GM12864 (cell line): ENCODE results near the gene AHI1.

Experiments
- DNase-seq: peaks from one replicate; pipeline ENCODE4 v3.0.0-alpha.2; 2011; ENCODE audit warnings: low read depth
- H3K4me3 ChIP-seq: 2 replicates; pipeline ENCODE4 v1.5.1; 2011; ENCODE audit warnings: mild to moderate bottlenecking, low read depth, low read length, control low read depth
- CTCF ChIP-seq: IDR thresholded peaks from 2 replicates; pipeline ENCODE4 v1.5.1; 2011; ENCODE audit warnings: low read depth, mild to moderate bottlenecking, moderate library complexity, low read length, control low read depth, inconsistent platforms; ENCODE audit errors: missing control alignments

The AHI1 gene

GRCh38 chr6:135461208-135461607, 36.3 kb downstream of the AHI1 start:
- no peak overlapping the region for H3K4me3 ChIP-seq
- TF ChIP-seq CTCF, result no peak
- DNase-seq, result no peak

GRCh38 chr6:135458051-135458450, 39.5 kb downstream of the AHI1 start:
- no peak for DNase-seq
- TF ChIP-seq CTCF, result no peak
- H3K4me3 ChIP-seq, result no peak overlapping the region

- TF ChIP-seq CTCF, result peak; percentile 51
- no peak overlapping the region for H3K4me3 ChIP-seq
- no peak for DNase-seq
Measured at GRCh38 chr6:135451617-135452190, 45.8 kb downstream of the AHI1 start.

GRCh38 chr6:135449246-135449645, 48.3 kb downstream of the AHI1 start:
- no peak for DNase-seq
- no peak overlapping the region for H3K4me3 ChIP-seq
- TF ChIP-seq CTCF, result no peak

- DNase-seq, result no peak
- H3K4me3 ChIP-seq, result no peak overlapping the region; the same call in 1 of the 2 replicates
- TF ChIP-seq CTCF, result no peak
Measured at GRCh38 chr6:135440087-135440792, 57.3 kb downstream of the AHI1 start.

GRCh38 chr6:135439549-135439948, 58.0 kb downstream of the AHI1 start:
- no peak overlapping the region for H3K4me3 ChIP-seq
- DNase-seq, result no peak
- no peak for TF ChIP-seq CTCF
